H1 (cell line): ENCODE results near the gene CDKN2AIP. TPM values are rescaled to one million over a fixed set of nuclear protein-coding genes. Genes with fewer than 3 reads are reported as not detected.

Experiments used
- CTCF ChIA-PET: fragments of 300-600 bp; sonication (Branson Sonifier 250); formaldehyde crosslinking; loops from one replicate; lab custom pipeline; 2021; ENCODE audit not compliant: partially characterized antibody; lab: Charles Lee
- POLR2A ChIA-PET: fragments of 300-600 bp; sonication (Branson Sonifier 250); formaldehyde crosslinking; loops from one replicate; lab custom pipeline; 2021; ENCODE audit warnings: inconsistent platforms; ENCODE audit not compliant: partially characterized antibody; lab: Charles Lee
- DNase-seq, 2 experiments: peaks; one replicate each; pipeline versions ENCODE4 v3.0.0 to v3.0.0-alpha.2; 2010 to 2022; ENCODE audit warnings: low spot score in 2 of 2, low read depth in 1 of 2, mixed read lengths in 1 of 2
- FAIRE-seq: peaks from 2 replicates; lab custom pipeline; 2011; peaks lifted over from hg19 to GRCh38; lab: Jason Lieb, UNC
- H2AFZ ChIP-seq: 2 replicates; pipeline ENCODE4 v1.8.1; 2012; ENCODE audit warnings: low read length, inconsistent platforms
- H2AK5ac ChIP-seq: 2 replicates; pipeline ENCODE4 v1.6.1; 2013; ENCODE audit warnings: low read depth, low read length
- H2BK120ac ChIP-seq: replicated peaks from 2 replicates; pipeline ENCODE3; 2013; ENCODE audit warnings: low read depth, low read length, inconsistent platforms
- H2BK12ac ChIP-seq: 2 replicates; pipeline ENCODE4 v1.6.1; 2013; ENCODE audit warnings: low read depth, low read length
- H2BK15ac ChIP-seq: 2 replicates; pipeline ENCODE4 v1.6.1; 2013; ENCODE audit warnings: low read length
- H2BK20ac ChIP-seq: 2 replicates; pipeline ENCODE4 v1.6.1; 2013; ENCODE audit warnings: low read length
- H2BK5ac ChIP-seq: 2 replicates; pipeline ENCODE4 v1.6.1; 2013; ENCODE audit warnings: low read depth, low read length
- H3K14ac ChIP-seq: 2 replicates; pipeline ENCODE4 v1.6.1; 2013; ENCODE audit warnings: inconsistent platforms; ENCODE audit not compliant: insufficient read length
- H3K18ac ChIP-seq: 2 replicates; pipeline ENCODE4 v1.6.1; 2013; ENCODE audit warnings: low read length; ENCODE audit errors: extremely low read depth
- H3K23ac ChIP-seq: 2 replicates; pipeline ENCODE4 v1.6.1; 2013; ENCODE audit warnings: inconsistent platforms; ENCODE audit not compliant: insufficient read length
- H3K23me2 ChIP-seq: 2 replicates; pipeline ENCODE4 v1.6.1; 2013; ENCODE audit warnings: low read depth, low read length
- H3K27ac ChIP-seq: 2 replicates; pipeline ENCODE4 v1.6.1; 2011; ENCODE audit warnings: low read depth, low read length, inconsistent platforms
- H3K27me3 ChIP-seq, 4 experiments: replicated peaks in 1 of 4; 1 replicate in 1 of 4; 2 replicates in 3 of 4; pipeline versions ENCODE4 v1.6.1 to v1.8.1; 2011 to 2013; ENCODE audit warnings: low read length in 3 of 4, mild to moderate bottlenecking in 3 of 4, inconsistent platforms in 2 of 4, mixed read lengths in 2 of 4, moderate library complexity in 1 of 4; ENCODE audit not compliant: control insufficient read depth in 3 of 4, insufficient read depth in 3 of 4; ENCODE audit errors: extremely low read depth in 1 of 4
- H3K36me3 ChIP-seq, 4 experiments: 2 replicates each; pipeline versions ENCODE4 v1.6.1 to v1.8.1; 2011 to 2013; ENCODE audit warnings: mild to moderate bottlenecking in 4 of 4, low read length in 3 of 4, moderate library complexity in 2 of 4, control low read depth in 1 of 4, inconsistent platforms in 1 of 4; ENCODE audit not compliant: insufficient read depth in 4 of 4, control insufficient read depth in 2 of 4
- H3K4ac ChIP-seq: replicated peaks from 2 replicates; pipeline ENCODE3; 2013; ENCODE audit warnings: low read length, low read depth, mixed read lengths, inconsistent platforms; ENCODE audit not compliant: insufficient read length
- H3K4me1 ChIP-seq, 4 experiments: replicated peaks in 1 of 4; 1 replicate in 1 of 4; 2 replicates in 3 of 4; pipeline versions ENCODE4 v1.6.1 to v1.8.1; 2011 to 2013; ENCODE audit warnings: low read length in 3 of 4, inconsistent platforms in 2 of 4, mixed read lengths in 1 of 4; ENCODE audit not compliant: insufficient read depth in 4 of 4, control insufficient read depth in 3 of 4
- H3K4me2 ChIP-seq, 2 experiments: 2 replicates each; pipeline versions ENCODE4 v1.6.1 to v1.8.1; 2011 to 2013; ENCODE audit warnings: low read depth in 2 of 2, low read length in 2 of 2, control low read depth in 1 of 2, inconsistent platforms in 1 of 2, mild to moderate bottlenecking in 1 of 2; ENCODE audit not compliant: insufficient read depth in 1 of 2
- H3K4me3 ChIP-seq, 4 experiments: fragments of 200-600, 300-600 bp in 1 of 4; sonication (generic), shearing (Covaris generic), sonication (Bioruptor Twin) in 1 of 4; 2 replicates each; pipeline versions ENCODE4 v1.5.1 to v1.8.1; 2011 to 2016; ENCODE audit warnings: low read length in 4 of 4, low read depth in 3 of 4, control low read depth in 2 of 4, inconsistent platforms in 2 of 4, mild to moderate bottlenecking in 2 of 4, mixed read lengths in 1 of 4, moderate library complexity in 1 of 4; ENCODE audit not compliant: insufficient read depth in 2 of 4; ENCODE audit errors: extremely low read depth in 1 of 4
- H3K56ac ChIP-seq: replicated peaks from 2 replicates; pipeline ENCODE3; 2013; ENCODE audit warnings: low read depth, mild to moderate bottlenecking, mixed read lengths, low read length, inconsistent platforms; ENCODE audit not compliant: insufficient read length
- H3K79me1 ChIP-seq: 2 replicates; pipeline ENCODE4 v1.6.1; 2013; ENCODE audit warnings: low read depth, low read length, control low read depth
- H3K79me2 ChIP-seq, 2 experiments: 2 replicates each; pipeline versions ENCODE4 v1.6.1 to v1.8.1; 2012 to 2013; ENCODE audit warnings: low read length in 2 of 2, mild to moderate bottlenecking in 2 of 2, inconsistent platforms in 1 of 2; ENCODE audit not compliant: insufficient read depth in 2 of 2, control insufficient read depth in 1 of 2
- H3K9ac ChIP-seq, 4 experiments: replicated peaks in 1 of 4; 1 replicate in 1 of 4; 2 replicates in 3 of 4; pipeline versions ENCODE4 v1.6.1 to v1.8.1; 2011 to 2013; ENCODE audit warnings: low read depth in 3 of 4, low read length in 3 of 4, control low read depth in 2 of 4, mild to moderate bottlenecking in 2 of 4, moderate library complexity in 2 of 4, inconsistent platforms in 1 of 4; ENCODE audit errors: extremely low read depth in 1 of 4
- H3K9me3 ChIP-seq, 2 experiments: 2 replicates each; pipeline versions ENCODE4 v1.6.1 to v1.8.1; 2012 to 2013; ENCODE audit warnings: mild to moderate bottlenecking in 2 of 2, moderate library complexity in 2 of 2, control low read depth in 1 of 2, inconsistent platforms in 1 of 2, low read depth in 1 of 2, low read length in 1 of 2, mixed read lengths in 1 of 2; ENCODE audit not compliant: insufficient read depth in 2 of 2
- H4K20me1 ChIP-seq, 2 experiments: replicated peaks in 1 of 2; 2 replicates each; pipeline versions ENCODE3 to v1.8.1; 2011 to 2013; ENCODE audit warnings: inconsistent platforms in 2 of 2, low read length in 2 of 2, mild to moderate bottlenecking in 1 of 2; ENCODE audit not compliant: insufficient read depth in 2 of 2, control insufficient read depth in 1 of 2
- H4K5ac ChIP-seq: 2 replicates; pipeline ENCODE4 v1.6.1; 2013; ENCODE audit warnings: low read length, low read depth, mixed read lengths, inconsistent platforms; ENCODE audit not compliant: insufficient read length
- H4K8ac ChIP-seq: 2 replicates; pipeline ENCODE4 v1.8.0; 2013; ENCODE audit warnings: mild to moderate bottlenecking, moderate library complexity, low read length, inconsistent platforms; ENCODE audit not compliant: insufficient read depth; ENCODE audit errors: extremely low read depth
- H4K91ac ChIP-seq: replicated peaks from 2 replicates; pipeline ENCODE3; 2013; ENCODE audit warnings: low read length, mixed read lengths, inconsistent platforms; ENCODE audit not compliant: insufficient read length
- ASH2L ChIP-seq: fragments of 200-600, 300-600 bp; sonication (generic); IDR thresholded peaks from one replicate; pipeline ENCODE4 v1.7.1; 2017; ENCODE audit warnings: low read length
- SP2 ChIP-seq: IDR thresholded peaks from 2 replicates; pipeline ENCODE4 v1.6.1; 2012; ENCODE audit warnings: mild to moderate bottlenecking, low read length, inconsistent platforms
- WGBS, 2 experiments: shearing (Covaris generic) in 1 of 2; methylation state at CpG; one replicate each; pipeline versions ENCODE4 v1.1.6 to v1.1.7; 2013 to 2015; ENCODE audit warnings: low lambda C conversion rate in 2 of 2, mixed read lengths in 2 of 2, inconsistent platforms in 1 of 2, low coverage in 1 of 2, missing lambda C conversion rate in 1 of 2; ENCODE audit not compliant: insufficient replicate concordance in 2 of 2, insufficient coverage in 1 of 2, insufficient read length in 1 of 2; ENCODE audit errors: extremely low coverage in 1 of 2, missing lambda C conversion rate in 1 of 2; 5-methylcytosine and 5-hydroxymethylcytosine counted together
- polyA plus RNA-seq, 7 experiments: library from polyadenylated mRNA; depleted of rRNA in 3 of 7; stranded (reverse) in 5 of 7; unstranded in 2 of 7; fragments of >200 nt in 5 of 7; fragments of 200-250 nt in 2 of 7; gene quantifications; 1 replicate in 5 of 7; 2 replicates in 1 of 7; 4 replicates in 1 of 7; pipeline versions ENCODE4 v1.2.1 to v1.2.3, GENCODE V29; 2011 to 2013; ENCODE audit warnings: missing spikeins in 2 of 7, mixed read lengths in 2 of 7
- total RNA-seq: library from RNA; stranded (reverse); fragmentation: NEBNext Ultra II Directional; extraction: Animal tissue kit (Norgen Biotek cat#: 25700); gene quantifications from 2 replicates; pipeline ENCODE4 v1.2.1, GENCODE V29; 2021

The CDKN2AIP gene
- total and polyA plus RNA-seq, 2 of the 8 experiments (the other 6 are each of a cell fraction or from before 2014, with no cell fraction given), result 6.0 to 14.0 TPM

- H4K5ac ChIP-seq, result no peak overlapping the region
- H2BK20ac ChIP-seq, result no peak overlapping the region
- no peaks in the 10 kb centered on the region for H3K9me3 ChIP-seq
- no peak overlapping the region for H2BK12ac ChIP-seq
- H3K36me3 ChIP-seq, result no peaks in the 10 kb centered on the region
- H3K27ac ChIP-seq, result no peak overlapping the region
- no peak overlapping the region for H3K14ac ChIP-seq
- no peak overlapping the region for H4K91ac ChIP-seq
- H3K9ac ChIP-seq, result no peak overlapping the region
- H3K23me2 ChIP-seq, result no peaks in the 10 kb centered on the region
- H2AK5ac ChIP-seq, result no peak overlapping the region
- no peaks in the 10 kb centered on the region for H3K27me3 ChIP-seq
- no peaks in the 10 kb centered on the region for H3K79me1 ChIP-seq
- H3K4ac ChIP-seq, result no peak overlapping the region
- H2BK15ac ChIP-seq, result no peak overlapping the region
- H3K79me2 ChIP-seq, result no peaks in the 10 kb centered on the region
- H2BK120ac ChIP-seq, result no peak overlapping the region
- H3K18ac ChIP-seq, result no peak overlapping the region
- H2AFZ ChIP-seq, result no peak overlapping the region
- FAIRE-seq (no peak), DNase-seq (no peak)
- H3K56ac ChIP-seq, result no peak overlapping the region
- ChIA-PET POLR2A (interaction anchor here (1.8 to 4.0 kb wide), 2 partner anchors 9 to 12 kb away, joined by 5 to 20 read pairs; partner anchors contain the start of gene CDKN2AIP), CTCF (no interaction called here)
- H3K4me1 ChIP-seq, result no peaks in the 10 kb centered on the region
- no peak overlapping the region for H3K4me2 ChIP-seq
- no peak overlapping the region for H3K4me3 ChIP-seq
- TF ChIP-seq ASH2L (no peak), SP2 (no peak)
- no peaks in the 10 kb centered on the region for H4K20me1 ChIP-seq
- no peak overlapping the region for H2BK5ac ChIP-seq
- H4K8ac ChIP-seq, result no peak overlapping the region; the same call in 1 of the 2 replicates
- 82% methylated on average over 7 of the region's 7 CpGs; no CpG with 5 or more reads in 1 of the 2 experiments for WGBS, 2 experiments
- no peak overlapping the region for H3K23ac ChIP-seq
Measured at GRCh38 chr4:183455431-183456195, 11.2 kb downstream of the CDKN2AIP start.
